SIG-M5 (cell line): Measurements from ENCODE around the gene RPL15.

Experiments used
- DNase-seq: peaks from one replicate; lab custom pipeline; 2025; lab: John Stamatoyannopoulos, UW

RPL15 gene

GRCh38 chr3:23932571-23932970 lies 15.6 kb downstream of the RPL15 start:
- DNase-seq, result no peak

DNA sequence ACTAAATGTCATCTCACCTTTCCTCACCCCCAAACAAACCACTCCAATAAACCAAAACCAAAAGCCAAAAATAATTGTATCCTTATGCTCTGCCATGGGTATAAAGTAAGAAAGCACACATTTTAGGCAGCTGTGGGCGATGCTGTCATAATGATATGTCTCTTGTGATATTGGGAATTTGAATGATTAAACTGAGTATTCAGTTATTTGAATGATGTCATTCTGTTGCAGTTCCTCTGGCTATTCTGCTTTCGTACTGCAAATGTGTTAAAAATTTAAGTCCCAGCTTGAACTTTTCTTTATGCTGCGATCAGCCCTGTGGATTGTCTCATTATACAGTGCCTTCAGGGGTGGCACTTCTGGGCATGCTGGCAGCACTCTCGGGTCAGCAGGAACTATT lies 17.3 kb downstream of the RPL15 start:
- no peak for DNase-seq

GRCh38 chr3:23937296-23937695 lies 20.4 kb downstream of the RPL15 start:
- DNase-seq, result no peak

GRCh38 chr3:23938688-23939087 lies 21.8 kb downstream of the RPL15 start:
- DNase-seq, result no peak

DNA sequence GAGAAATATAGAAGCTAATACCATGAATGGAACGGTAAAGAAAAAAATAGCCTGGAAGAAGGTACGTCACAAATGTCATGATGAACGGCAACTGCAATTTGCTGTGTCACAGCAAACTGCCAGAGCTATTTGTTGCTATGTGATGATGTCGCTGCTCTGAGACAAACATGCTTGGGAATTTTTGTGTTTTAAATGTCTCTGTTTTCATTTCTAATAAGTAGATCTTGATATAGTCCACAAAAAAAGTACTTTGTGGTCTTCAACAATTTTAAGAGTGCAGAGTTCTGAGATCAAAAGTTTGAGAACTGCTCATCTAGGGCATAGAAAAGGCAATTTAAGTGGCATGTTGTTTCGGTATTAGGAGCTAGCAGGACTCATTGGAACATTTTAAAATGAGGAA lies 23.8 kb downstream of the RPL15 start:
- DNase-seq, result no peak

DNA sequence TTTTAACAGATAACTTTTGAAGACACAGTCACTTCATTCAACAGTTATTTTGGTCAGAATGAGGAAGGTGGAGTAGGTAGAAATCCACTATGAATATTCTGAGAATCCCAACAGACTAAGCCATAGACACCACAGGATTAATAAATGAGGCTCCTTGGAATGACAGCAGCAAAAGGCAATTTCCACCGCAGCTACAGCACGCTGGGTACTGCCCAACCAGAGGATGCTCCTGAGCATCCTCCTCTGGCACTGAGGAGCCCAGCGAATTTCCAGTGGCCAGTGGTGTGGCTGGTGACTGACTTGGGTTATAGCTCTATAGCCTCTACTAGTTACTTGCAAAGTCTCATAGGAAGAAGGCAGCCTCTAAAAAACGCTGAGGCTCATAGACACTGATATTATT lies 24.5 kb downstream of the RPL15 start:
- no peak for DNase-seq

GRCh38 chr3:23942546-23942945 lies 25.6 kb downstream of the RPL15 start:
- no peak for DNase-seq

DNA sequence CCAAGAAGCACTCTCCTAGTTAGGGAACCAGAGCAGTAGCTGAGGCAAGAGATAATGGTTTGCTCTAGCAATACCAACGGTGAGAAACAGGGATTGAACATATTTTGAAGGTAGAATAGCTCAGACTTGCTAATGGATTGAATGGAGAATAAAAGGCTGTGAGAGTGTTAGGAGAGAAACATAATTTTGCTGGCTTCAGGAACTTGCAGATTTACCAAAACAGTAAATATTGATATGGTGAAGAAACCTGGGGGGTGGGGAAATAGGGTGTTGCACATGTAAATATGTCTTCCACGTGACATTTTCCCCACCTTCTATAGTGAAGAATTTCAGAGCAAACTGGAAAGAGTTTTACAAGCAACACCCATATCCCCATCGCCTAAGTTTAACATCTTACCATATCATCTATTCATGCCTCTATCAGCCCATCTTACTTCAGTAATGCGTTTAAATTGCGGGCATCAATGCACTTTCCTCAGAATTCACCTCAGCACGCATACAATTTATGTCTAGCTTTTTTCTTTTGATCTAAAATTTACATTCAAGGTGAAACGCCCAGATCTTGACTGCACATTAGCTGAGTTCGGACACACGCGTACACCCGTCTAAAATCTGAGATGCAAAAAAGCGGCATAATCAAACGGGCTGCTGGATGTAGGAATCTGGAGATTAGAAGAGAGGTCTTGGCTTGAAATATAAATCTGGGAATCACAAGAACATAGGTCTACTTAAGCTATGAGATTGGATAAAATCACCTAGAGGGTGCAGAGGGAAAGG lies 27.3 kb downstream of the RPL15 start:
- DNase-seq, result no peak

- no peak for DNase-seq
Measured at GRCh38 chr3:23944861-23945662, 28.1 kb downstream of the RPL15 start, which contains the start of gene NR1D2. NR1D2 (plus strand) TSS chr3:23945286; CDS start chr3:23945579, 293 bp downstream.

- DNase-seq, result no peak
Measured at GRCh38 chr3:23945663-23945912, 28.7 kb downstream of the RPL15 start.

DNA sequence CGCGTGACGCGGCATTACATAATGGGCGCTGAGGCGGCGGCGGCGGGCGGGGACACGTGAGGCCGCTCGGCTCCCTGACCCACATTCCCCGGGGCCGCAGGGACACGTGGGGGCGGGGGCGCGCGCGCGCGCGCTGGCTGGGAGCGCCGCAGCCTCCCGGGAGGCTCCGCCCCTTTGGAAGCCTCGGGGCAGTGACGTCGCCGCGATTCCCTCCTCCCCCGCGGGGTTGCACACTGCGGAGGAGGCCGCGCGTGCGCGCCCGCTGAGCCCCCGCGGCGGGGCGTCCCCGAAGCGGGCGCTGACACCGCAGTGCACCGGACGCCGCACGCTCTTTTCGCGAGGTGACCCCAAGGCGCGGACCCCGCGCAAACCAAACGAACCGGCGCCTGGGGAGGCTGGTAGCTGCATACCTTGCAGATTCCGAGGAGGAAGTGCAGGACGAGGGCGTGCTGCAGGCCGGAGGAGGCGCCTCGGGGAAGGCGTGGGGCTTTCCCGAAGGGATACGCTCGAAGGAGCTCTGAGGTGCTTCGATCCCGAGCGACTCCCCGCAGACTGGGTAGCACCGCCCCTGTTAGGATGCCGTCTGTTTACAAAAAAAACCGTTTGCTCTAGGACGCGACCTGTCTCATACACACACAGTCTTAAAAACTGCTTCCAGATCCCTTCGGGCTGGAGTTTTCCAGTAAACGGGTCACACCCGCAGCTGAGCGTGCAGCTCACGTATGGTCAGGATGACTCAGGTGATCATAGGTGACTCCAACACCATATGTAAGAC lies 29.2 kb downstream of the RPL15 start:
- DNase-seq, result peak; percentile 49

GRCh38 chr3:23948761-23949160 lies 31.8 kb downstream of the RPL15 start:
- no peak for DNase-seq

DNA sequence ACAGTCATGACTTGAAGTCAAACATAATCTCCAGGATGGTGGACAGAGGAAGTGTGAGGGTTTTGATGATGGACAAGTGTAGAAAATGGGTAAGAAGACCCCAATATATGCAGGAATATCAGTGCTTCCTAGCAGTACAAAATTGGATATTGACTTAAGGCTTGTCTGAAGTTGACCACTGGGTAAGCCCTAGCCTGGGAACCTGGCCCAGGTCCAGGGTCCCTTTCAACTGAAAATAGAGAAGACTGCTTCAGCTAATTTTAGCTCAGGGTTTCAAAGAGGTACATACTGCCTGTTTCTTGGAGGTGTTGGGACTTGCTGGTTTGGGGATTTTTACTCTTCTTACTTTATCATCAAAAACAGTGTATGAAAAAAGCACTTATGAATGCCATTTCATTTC lies 32.9 kb downstream of the RPL15 start:
- no peak for DNase-seq

DNA sequence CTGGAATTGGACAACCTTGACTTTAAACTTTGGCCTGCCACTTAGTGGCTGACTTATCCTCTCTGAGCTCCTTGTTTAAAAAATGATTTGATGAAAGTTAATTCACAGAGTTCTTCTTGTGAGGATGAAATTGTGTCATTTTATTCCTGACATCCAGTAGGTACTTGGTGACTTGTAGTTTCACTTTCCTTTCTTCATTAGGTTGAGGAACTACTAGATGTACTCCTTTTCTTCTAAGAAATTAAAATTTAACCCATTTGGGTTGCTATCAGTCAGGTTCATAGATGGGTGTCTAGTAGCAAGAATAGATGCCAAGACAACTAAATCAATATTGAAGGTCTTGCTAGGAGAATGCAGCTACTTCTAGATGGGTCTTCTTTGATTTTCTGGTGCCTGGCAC lies 33.4 kb downstream of the RPL15 start:
- no peak for DNase-seq

DNA sequence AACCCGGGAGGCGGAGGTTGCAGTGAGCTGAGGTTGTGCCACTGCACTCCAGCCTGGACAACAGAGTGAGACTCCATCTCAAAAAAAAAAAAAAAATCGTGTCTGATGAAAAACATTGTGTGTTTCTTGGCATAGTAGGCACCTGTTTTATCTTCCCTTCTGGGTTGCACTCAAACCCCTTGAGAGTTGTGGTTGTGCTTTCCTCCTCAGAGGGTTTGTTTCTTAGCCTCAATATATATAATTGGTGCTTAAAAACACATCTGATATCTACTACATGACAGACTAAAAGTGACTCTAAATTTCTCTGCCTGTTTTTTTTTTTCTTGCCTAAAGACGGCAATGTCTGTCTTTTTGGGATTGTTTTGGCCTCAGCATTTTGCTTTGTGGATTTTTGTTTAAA lies 35.7 kb downstream of the RPL15 start:
- no peak for DNase-seq

DNA sequence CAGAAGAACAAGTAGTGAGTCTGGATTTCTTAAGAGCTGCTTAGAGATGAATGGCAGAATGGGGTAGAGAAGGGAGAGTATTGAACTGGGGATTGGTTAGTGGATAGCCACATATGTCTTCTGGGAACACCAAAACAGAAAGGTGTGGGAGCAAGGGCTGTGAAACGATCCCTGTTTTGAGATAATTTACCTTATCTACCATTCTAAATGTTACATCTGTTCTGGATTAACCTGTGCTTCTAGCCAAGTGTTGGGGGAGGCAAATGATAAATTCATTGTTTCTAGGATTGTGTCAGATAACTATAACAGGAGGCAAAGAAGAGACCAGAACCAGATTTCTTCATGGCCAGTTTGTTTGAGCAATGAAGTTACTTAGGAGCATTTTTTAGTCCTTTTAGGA lies 36.6 kb downstream of the RPL15 start:
- no peak for DNase-seq

GRCh38 chr3:23954144-23954543 lies 37.2 kb downstream of the RPL15 start:
- no peak for DNase-seq

DNA sequence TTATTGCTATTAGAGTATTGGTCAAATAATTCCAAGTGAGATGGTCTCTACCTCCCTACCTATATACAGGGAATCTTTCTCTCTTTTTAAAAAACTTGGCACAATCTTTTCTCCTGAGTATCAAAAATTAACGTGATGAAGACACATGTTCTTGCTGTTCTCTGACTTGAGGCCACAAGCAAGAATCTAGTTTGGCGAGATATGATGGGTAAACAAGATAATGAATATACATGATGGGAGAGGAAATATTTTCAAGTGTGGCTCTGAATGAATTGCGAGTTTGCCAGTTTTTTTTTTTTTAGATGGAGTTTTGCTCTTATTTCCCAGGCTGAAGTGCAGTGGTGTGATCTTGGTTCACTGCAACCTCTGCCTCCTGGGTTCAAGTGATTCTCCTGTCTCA lies 39.8 kb downstream of the RPL15 start:
- DNase-seq, result no peak

- DNase-seq, result no peak
Measured at GRCh38 chr3:23959135-23959900, 42.4 kb downstream of the RPL15 start.

DNA sequence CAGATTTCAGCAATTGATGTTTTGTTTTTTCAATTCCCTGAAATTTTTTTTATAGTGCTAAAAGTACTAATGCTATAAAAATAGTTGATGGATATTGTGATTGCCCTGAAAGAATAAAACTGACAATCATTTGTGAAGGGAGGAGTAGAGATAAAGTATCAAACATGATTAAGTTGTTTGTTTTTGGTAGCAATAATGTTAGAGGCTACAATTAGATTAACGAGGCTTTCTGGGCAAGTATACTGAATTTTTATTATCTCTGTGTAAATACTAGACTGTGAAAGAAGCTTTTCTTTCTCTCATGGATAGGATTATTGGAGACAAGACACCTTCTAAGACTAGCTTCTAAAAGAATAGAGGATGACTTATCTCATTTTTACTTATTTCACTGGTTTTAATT lies 43.7 kb downstream of the RPL15 start:
- DNase-seq, result no peak

GRCh38 chr3:23961066-23961465 lies 44.1 kb downstream of the RPL15 start:
- DNase-seq, result no peak

DNA sequence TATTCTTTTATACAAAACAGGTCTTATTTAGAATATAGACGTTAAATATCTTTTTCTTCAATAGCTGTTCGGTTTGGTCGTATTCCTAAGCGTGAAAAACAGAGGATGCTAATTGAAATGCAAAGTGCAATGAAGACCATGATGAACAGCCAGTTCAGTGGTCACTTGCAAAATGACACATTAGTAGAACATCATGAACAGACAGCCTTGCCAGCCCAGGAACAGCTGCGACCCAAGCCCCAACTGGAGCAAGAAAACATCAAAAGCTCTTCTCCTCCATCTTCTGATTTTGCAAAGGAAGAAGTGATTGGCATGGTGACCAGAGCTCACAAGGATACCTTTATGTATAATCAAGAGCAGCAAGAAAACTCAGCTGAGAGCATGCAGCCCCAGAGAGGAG lies 45.0 kb downstream of the RPL15 start:
- no peak for DNase-seq
